HG03103 (cell line): ENCODE results near the gene CNOT1.
"Not testable (repeated sequence)": the region's sequence is repeated elsewhere in the genome, so short reads cannot be mapped to it uniquely, and the experiment has no call there.

Experiments used
- ATAC-seq: cut with Tn5 transposase; IDR thresholded peaks from one replicate; pipeline ENCODE4 v1.9.1; 2021; ENCODE audit warnings: low read depth; ENCODE audit not compliant: unreplicated experiment

Gene CNOT1

DNA sequence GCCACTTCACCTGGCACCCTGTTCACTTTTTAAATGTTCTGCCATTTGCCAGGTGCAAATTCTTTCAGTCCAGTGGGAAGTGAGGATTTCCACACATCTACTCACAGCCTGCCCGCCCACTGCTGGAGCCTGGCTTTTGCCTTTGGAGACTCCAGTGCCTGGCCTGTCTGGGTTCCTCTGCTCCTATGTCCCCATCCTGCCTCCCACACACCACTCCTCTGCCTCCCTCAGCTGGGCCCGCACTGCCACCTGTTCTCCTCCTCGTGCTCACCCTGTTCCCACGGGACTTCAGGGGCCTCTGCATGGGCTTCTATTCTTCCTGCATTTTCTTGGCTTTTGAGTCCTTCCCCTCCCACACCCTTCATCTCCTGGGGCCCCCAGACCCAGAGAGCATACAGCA is 137.6 kb downstream of the CNOT1 start:
- ATAC-seq = no peak

DNA sequence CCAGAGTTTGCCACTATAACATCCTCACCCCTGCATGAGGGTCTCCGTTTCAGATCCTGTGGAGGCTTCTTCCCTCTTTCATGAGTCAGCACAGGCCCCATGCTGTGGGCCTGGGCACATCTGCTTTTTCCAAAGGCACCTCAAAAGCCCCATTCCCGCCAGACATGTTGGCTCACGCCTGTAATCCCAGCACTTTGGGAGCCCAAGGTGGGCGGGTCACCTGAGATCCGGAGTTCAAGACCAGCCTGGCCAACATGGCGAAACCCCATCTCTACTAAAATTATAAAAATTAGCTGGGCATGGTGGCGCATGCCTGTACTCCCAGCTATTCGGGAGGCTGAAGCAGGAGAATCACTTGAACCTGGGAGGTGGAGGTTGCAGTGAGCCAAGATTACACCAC is 139.1 kb downstream of the CNOT1 start:
- not testable (repeated sequence) for ATAC-seq

DNA sequence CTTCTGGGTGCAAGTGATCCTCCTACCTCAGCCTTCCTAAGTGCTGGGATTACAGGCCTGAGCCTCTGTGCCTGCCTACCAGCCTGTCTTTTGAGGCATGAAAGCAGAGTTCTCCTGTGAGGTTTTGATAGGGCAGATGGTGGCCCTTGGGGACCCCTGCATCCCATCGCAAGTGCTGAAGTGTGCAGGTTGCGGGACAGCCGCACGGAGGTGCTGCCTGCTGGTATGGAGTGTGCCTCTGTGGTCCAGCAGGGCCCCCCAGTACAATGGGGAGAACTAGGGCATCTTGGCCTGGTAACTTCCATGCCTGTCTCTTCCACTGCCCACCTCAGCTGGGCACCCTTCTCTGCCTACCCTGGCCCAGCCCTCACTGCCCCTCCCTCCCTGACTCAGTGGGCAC is 139.6 kb downstream of the CNOT1 start:
- no peak for ATAC-seq

DNA sequence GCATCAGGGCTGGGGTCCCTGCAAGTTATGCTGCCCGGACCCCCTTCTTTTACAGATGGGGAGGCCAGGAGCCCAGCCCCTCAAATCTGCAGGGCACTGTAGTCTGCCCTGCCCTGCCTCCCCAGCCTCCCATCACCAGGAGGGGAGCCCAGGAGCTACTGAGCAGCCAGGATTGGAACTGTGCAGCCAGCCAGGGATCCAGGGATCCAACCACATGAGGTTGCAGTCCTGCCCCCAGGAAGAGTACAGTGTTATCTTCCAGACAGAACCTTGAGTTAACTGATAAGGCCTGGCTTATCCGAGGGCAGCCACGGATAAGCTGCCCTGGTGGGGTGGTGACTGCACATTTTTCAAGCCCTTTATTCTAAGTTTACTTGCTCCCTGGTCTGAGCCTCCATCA is 141.1 kb downstream of the CNOT1 start:
- no peak for ATAC-seq

GRCh38 chr16:58487566-58488351 is 141.9 kb downstream of the CNOT1 start:
- ATAC-seq = peak; percentile 77

DNA sequence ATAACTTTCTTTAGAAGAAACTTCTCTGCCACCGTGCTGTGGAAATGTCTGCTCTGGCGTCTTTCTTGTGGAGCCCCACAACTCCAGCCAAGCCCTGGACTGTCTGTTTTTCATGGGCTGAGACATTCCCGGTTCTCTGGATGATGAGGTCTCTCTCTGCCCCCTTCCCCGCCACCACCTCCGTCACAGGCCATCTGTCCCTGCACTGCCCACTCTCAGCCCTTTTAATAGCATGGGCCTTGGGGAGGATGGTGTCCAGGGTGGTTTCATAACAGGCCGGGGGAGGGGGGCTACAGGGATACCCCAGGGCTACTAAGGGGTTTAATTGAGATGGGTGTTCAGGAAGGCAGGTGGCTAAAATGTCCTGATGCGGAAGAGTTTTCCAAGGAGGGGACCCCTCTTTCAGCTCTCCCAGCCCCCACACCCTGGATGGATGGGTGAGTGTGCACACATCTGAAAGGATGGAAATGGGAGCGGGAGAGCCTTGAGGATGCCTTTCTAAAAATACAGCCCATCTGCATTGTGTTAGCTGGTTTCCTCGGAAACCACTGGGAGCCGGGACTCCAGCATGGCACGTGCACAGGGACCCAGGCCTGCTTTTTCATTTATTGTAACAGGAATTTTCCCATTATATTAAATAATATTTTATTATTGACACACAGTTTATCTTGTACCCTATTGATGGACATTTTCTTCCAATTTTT is 144.3 kb downstream of the CNOT1 start:
- ATAC-seq = no peak

DNA sequence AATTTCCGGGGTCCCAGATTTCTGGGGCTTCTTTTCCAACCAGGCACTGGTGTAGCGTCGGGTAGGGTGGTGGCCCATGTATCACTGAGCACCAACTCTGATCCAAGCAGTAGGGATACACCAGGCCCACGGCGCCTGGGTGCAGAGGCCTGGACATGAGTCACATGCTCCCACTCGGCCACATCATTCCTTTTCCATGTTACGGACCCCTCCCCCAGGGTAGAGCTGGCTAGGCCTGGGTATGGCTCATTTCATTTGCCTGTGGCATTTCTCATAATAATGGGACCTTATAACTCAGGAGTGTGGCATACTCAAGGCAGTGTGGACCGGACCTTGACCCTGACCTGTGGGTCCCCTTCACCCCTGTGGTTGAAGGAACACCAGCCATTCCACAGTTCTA is 147.7 kb downstream of the CNOT1 start:
- no peak for ATAC-seq

DNA sequence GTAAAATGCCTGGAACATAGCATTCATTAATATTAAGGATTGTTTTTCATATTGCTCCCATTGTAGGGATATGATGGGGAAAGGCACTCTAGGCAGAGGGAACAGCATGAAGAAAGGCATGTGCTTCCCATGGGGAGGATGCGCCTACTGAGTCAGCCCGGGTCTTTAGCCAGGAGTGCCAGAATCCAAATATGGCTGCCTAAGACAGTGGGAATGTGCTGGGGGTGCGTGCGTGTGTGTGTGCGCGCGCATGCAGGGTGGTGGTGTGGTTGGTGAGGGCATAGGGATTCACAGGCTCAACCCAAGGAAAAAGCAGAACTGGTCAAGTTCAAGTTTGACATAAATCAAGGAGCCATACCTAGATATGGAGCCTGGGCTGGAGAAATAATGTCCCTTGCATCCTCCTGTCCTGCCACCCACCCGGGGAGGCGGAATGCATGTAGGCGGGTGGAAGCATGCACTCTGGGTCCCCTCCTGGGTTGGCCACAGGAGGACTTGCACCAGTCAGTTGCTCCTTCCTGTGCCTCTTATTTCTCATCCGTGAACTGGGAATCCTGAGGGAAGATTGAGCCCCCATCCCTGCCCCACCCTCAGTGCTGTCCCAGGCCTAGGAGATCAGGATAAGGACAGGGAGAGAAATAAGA is 148.3 kb downstream of the CNOT1 start:
- ATAC-seq = no peak

DNA sequence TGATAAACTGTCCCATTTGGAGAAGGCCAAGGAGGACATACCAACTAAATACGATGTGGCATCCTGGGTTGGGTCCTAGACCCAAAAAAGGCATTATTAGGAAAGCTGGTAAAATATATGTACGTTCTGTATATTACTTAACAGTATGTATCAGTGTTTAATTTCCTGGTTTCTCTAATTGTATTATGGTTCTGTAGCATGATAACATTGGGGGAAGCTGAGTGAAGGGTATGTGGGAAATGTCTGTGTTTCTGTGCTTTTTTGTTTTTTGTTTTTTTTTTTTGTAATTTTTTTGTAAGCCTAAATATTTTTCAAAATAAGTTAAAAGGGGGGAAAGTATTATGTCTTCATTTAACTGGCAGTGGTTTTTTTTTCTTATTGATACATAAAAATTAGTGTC is 151.2 kb downstream of the CNOT1 start:
- ATAC-seq = no peak

DNA sequence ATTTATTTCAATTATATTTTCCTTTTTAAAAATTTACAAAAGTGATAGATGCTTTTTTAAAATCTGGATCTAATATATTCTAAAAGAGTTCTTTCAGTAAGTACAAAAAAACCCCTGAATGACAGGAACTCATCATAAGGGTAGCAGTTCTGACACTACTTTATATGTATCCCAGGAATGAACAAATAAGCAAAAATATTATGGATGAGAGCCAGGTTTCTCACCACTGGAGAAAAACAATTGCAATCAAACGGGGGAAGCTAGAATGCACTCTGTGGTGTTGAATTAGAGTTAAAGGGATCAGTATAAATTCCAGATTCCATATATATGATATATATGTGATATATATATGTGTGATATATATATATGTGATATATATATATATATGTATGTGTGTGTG is 152.8 kb downstream of the CNOT1 start:
- no peak for ATAC-seq

GRCh38 chr16:58475091-58475619 is 154.5 kb downstream of the CNOT1 start:
- no peak for ATAC-seq

DNA sequence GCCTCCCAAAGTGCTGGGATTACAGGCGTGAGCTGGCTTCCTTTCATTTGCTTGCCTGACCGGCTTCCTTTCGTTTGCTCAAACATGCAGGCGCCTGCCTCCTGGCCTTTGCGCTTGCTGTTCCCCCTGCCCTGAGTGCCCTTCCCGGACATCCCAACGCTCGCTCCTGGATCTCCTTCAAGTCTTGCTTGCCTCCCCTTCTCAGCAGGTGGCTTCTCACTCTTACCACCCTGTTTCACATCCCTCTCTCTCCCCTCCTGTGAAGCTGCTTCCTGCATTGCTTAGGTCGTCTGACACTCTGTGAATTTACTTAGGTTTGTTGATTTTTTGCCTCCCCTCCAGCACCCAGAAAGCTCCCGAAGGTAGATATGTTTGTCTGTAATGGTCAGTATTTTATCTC is 155.3 kb downstream of the CNOT1 start:
- ATAC-seq = no peak

DNA sequence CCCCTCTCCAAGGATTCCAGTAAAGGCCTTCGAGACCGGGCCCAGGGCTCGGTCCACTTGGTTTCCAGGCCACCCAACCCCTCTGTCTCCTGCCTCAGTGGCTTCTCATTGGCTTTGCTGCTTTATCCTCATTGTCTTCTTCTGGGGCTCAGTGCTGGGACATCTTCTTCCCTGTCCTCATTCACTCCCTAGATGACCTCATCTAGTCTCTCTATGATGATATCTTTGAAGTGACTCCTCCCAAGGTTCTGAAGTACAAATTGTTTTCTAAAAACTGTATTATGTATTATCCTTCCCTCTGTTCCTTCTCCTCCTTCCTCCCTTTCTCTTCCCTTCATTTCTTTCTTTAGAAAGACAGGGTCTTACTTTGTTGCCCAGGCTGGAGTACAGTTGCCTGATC is 156.8 kb downstream of the CNOT1 start:
- no peak for ATAC-seq

GRCh38 chr16:58472266-58472665 is 157.4 kb downstream of the CNOT1 start:
- no peak for ATAC-seq

- ATAC-seq = no peak
Observed at GRCh38 chr16:58471209-58471975, 158.2 kb downstream of the CNOT1 start.
